ENCODE measurements around the gene AMMECR1L. TPM values are rescaled to one million over a fixed set of nuclear protein-coding genes. Genes with fewer than 3 reads are reported as not detected.
"Not testable (repeated sequence)": the region's sequence is repeated elsewhere in the genome, so short reads cannot be mapped to it uniquely, and the experiment has no call there.

Gene AMMECR1L
- total and polyA plus RNA-seq, 12 donors, result 7.2 to 18.3 (median 12.5) TPM

DNA sequence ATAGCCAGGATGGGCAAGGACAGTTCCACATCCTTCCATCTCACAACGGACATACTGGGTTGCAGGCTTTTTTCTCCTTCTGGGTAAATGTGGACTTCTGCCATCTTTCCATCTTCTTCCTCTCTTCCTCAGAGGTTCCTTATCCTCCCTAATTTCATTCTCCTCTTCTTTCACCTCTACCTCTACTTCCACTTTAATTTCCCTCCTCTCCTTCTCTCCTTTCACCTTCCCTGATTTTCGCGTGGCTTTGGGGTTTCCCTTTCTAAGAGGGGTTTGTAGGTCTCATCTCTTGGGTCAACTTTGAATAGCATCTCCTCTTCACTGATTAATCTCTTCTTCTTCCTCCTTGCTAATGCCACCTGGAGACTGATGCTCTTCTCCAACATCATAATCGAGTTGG is 44.9 kb downstream of the AMMECR1L start:
- Histone ChIP-seq H3K9me3 (replicated peaks in 1 of 3) (no peaks in the 10 kb centered on the region), H3K27ac (no peak overlapping the region), H3K27me3 (no peaks in the 10 kb centered on the region), H3K4me1 (replicated peaks in 1 of 2) (no peaks in the 10 kb centered on the region), H3K36me3 (replicated peaks in 1 of 2) (peaks cover 0 to 5% of the 10 kb centered on the region in 2 donors), H3K4me3 (no peak overlapping the region)
- 83 to 87% (median 85%) methylated on average over 4 of the region's 4 CpGs for WGBS, 4 donors
- DNase-seq, result no peak
- intact Hi-C loops (cut with DNase I), result no loop called here
- TF ChIP-seq POLR2A (IDR thresholded peaks at IDR 0.05), result no peak
- TF ChIP-seq, protein P1, sequence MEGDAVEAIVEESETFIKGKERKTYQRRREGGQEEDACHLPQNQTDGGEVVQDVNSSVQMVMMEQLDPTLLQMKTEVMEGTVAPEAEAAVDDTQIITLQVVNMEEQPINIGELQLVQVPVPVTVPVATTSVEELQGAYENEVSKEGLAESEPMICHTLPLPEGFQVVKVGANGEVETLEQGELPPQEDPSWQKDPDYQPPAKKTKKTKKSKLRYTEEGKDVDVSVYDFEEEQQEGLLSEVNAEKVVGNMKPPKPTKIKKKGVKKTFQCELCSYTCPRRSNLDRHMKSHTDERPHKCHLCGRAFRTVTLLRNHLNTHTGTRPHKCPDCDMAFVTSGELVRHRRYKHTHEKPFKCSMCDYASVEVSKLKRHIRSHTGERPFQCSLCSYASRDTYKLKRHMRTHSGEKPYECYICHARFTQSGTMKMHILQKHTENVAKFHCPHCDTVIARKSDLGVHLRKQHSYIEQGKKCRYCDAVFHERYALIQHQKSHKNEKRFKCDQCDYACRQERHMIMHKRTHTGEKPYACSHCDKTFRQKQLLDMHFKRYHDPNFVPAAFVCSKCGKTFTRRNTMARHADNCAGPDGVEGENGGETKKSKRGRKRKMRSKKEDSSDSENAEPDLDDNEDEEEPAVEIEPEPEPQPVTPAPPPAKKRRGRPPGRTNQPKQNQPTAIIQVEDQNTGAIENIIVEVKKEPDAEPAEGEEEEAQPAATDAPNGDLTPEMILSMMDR (IDR thresholded peaks at IDR 0.05), result no peak

DNA sequence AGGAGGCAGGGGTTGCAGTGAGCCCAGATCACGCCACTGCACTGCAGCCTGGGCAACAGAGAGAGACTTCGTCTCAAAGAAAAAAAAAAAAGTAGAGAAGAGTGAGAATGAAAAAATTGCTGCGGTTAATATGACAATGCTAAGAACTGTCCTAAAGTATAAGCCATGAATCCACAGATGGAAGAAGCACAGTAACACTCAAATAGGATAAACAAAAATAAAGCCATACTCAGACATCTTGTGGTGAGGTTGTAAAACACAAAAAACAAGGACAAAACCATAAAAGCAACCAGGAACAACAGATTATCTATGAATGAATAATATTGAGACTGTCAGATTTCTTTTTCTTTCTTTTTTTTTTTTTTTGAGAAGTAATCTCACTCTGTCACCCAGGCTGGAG is 50.8 kb downstream of the AMMECR1L start:
- TF ChIP-seq, protein P1 (IDR thresholded peaks at IDR 0.05), result no peak
- no peak for TF ChIP-seq POLR2A (IDR thresholded peaks at IDR 0.05)
- Histone ChIP-seq H3K36me3 (replicated peaks in 1 of 2) (no peaks in the 10 kb centered on the region), H3K27ac (no peak overlapping the region), H3K27me3 (no peaks in the 10 kb centered on the region), H3K9me3 (replicated peaks in 1 of 3) (no peaks in the 10 kb centered on the region), H3K4me1 (replicated peaks in 1 of 2) (no peaks in the 10 kb centered on the region), H3K4me3 (no peak overlapping the region)
- no peak for DNase-seq
- intact Hi-C loops (cut with DNase I), result no loop called here
- WGBS, 4 donors, result 54 to 78% (median 68%) methylated on average over 3 of the region's 3 CpGs

DNA sequence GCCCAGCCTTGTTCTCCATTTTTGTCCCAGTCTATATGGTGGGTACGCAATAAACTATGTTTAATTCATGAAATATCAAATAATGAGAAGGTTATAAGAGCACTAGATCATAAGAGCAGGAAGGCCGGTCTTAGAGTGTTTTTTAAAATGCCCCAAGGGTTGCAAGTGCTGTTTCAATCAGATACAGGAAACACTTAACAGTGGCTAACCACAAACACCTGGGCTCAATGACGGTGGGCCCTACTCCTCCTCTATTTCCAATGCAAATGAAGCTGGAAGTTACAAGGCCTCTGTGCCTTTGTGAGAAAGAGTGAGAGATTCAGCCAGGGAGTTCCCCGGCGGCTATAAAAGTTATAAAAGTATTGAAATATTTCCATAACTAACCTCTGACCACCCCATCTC is 55.9 kb downstream of the AMMECR1L start:
- 67 to 74% (median 70%) methylated on average over 5 of the region's 5 CpGs for WGBS, 4 donors
- H3K9me3 ChIP-seq (replicated peaks in 1 of 3), result no peaks in the 10 kb centered on the region
- no peaks in the 10 kb centered on the region for H3K4me1 ChIP-seq (replicated peaks in 1 of 2)
- DNase-seq, result no peak
- no peaks in the 10 kb centered on the region for H3K36me3 ChIP-seq (replicated peaks in 1 of 2)
- H3K4me3 ChIP-seq, result no peak overlapping the region
- intact Hi-C loops (cut with DNase I), result no loop called here
- TF ChIP-seq, protein P1 (IDR thresholded peaks at IDR 0.05), result no peak
- no peak for TF ChIP-seq POLR2A (IDR thresholded peaks at IDR 0.05)
- H3K27me3 ChIP-seq, result no peaks in the 10 kb centered on the region
- no peak overlapping the region for H3K27ac ChIP-seq

DNA sequence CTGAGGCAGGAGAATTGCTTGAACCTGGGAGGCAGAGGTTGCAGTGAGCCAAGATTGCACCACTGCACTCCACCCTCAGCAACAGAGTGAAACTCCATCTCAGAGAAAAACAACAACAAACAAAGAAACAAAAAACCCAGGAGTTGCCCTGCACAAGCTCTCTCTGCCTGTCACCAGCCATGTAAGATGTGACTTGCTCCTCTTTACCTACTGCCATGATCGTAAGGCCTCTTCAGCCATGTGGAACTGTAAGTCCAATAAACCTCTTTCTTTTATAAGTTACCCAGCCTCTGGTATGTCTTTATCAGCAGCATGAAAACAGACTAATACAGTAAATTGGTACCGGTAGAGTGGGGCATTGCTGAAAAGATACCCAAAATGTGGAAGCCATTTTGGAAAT is 59.0 kb downstream of the AMMECR1L start:
- H3K4me1 ChIP-seq (replicated peaks in 1 of 2); H3K36me3 ChIP-seq (replicated peaks in 1 of 2); H3K27ac ChIP-seq; H3K4me3 ChIP-seq; H3K27me3 ChIP-seq; DNase-seq; H3K9me3 ChIP-seq (replicated peaks in 1 of 3); intact Hi-C loops (cut with DNase I): not testable (repeated sequence)
- 94 to 100% (median 99%) methylated on average over 2 of the region's 2 CpGs for WGBS, 4 donors

DNA sequence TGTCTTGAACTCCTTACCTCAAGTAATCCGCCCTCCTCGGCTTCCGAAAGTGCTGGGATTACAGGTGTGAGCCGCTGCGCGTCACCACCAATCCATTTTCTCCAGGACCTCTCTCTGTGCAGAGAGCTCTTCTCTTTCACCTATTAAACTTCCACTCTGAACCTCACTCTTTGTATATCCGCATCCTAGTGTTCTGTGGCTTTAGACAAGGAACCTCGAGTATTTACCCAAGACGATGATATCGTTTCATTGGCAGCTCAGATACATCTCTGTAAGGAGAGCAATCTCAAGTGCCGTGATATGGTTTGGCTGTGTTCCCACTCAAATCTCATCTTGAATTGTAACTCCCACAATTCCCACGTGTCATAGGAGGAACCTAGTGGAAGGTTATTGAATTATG is 59.7 kb downstream of the AMMECR1L start:
- 82 to 92% (median 84%) methylated on average over 12 of the region's 12 CpGs for WGBS, 4 donors
- Histone ChIP-seq H3K27me3 (no peaks in the 10 kb centered on the region), H3K27ac (no peak overlapping the region), H3K4me1 (replicated peaks in 1 of 2) (no peaks in the 10 kb centered on the region), H3K4me3 (no peak overlapping the region), H3K9me3 (replicated peaks in 1 of 3) (no peaks in the 10 kb centered on the region), H3K36me3 (replicated peaks in 1 of 2) (no peaks in the 10 kb centered on the region)
- no peak for DNase-seq
- TF ChIP-seq, protein P1 (IDR thresholded peaks at IDR 0.05), result no peak
- no peak for TF ChIP-seq POLR2A (IDR thresholded peaks at IDR 0.05)
- intact Hi-C loops (cut with DNase I), result no loop called here
